ENCODE results near the gene NHLRC4. TPM values are rescaled to one million over a fixed set of nuclear protein-coding genes. Genes with fewer than 3 reads are reported as not detected.

The NHLRC4 gene
- total and polyA plus RNA-seq, 9 of the 15 experiments (the other 6 are each of a cell fraction or from before 2014, with no cell fraction given): 0.24 to 3.7 (median 1.3) TPM; not detected in 2

DNA sequence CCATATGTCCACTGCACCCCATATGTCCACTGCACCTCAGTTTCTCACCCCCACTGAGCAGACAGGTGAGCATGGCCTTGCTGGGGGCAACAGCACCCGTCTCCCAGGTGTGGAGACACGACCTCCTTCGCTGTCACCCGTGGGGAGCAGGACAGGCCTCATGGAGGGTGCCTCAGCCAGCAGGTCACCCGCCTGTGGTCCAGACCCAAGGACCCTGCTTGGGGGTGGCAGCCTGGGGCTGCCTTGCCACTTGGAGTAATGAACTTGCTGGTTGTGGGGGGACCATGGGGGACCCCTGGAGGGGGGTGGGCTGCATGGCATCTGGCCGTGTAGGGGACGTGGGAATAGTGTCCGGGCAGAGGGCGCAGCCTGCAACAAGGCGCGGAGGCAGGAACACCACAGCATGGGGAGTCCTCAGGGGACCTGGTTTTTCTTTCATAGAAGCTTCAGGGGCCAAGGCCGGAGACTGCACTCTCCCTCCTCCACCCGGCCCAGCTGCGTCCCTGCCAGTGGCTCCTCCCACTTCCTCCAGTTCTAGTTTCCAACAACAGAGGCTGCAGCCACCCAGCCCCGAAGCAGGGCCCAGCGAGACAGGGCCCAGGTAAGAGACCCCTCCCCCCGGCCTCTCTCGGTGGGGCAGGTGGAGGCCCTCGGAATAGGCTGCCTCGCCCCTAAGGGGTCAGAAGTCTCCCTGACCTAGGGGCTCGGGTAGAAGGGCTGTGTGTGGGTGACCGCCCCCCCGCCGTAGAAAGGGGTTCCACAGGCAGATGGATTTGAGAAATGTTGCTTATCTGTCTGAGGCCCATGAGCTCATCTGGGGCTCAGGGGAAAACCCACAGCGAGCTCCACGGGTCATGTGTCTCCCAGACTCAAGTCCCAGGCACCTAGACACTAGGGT, at the start of gene NHLRC4 (continued):
- TF ChIP-seq SP2 (IDR thresholded peaks at IDR 0.05; ENCODE audit: extremely low read depth, low read depth, low read length, poor library complexity, severe bottlenecking) (no peak), GMEB1 (CRISPR knock-in tag; IDR thresholded peaks at IDR 0.05) (0 out of 2 replicates have a peak, but pooled peaks have one; percentile 2), NFE2 (IDR thresholded peaks at IDR 0.05; ENCODE audit: low read depth) (no peak), ZNF41 (CRISPR knock-in tag; conservative IDR thresholded peaks at IDR 0.05) (no peak; the same call in 1 of the 2 replicates), KDM4B (IDR thresholded peaks at IDR 0.05; ENCODE audit: borderline replicate concordance in 2 of 2, low read depth in 1 of 2) (no peak), POLR2A (conservative IDR thresholded peaks at IDR 0.05) (no peak), SMAD2 (IDR thresholded peaks at IDR 0.05; ENCODE audit: low read depth, low read length) (no peak), TOE1 (IDR thresholded peaks at IDR 0.05; ENCODE audit: borderline replicate concordance) (peak; percentile 65), TOE1 (CRISPR knock-in tag; IDR thresholded peaks at IDR 0.05; ENCODE audit: borderline replicate concordance, low read depth) (no peak), JUND (IDR thresholded peaks at IDR 0.05; ENCODE audit: borderline replicate concordance, low read depth, low read length) (peak; percentile 89), JUND (tag; IDR thresholded peaks at IDR 0.05; ENCODE audit: borderline replicate concordance, low read depth, low read length) (peak; percentile 89; the same call in 2 of the 3 replicates), ZNF699 (CRISPR knock-in tag; IDR thresholded peaks at IDR 0.05; ENCODE audit: insufficient replicate concordance) (no peak), ZNF140 (CRISPR knock-in tag; IDR thresholded peaks at IDR 0.05) (no peak), KDM1A (IDR thresholded peaks at IDR 0.05) (no peak), ETS2 (tag; IDR thresholded peaks at IDR 0.05; ENCODE audit: borderline replicate concordance, poor library complexity, severe bottlenecking) (no peak), ZFP1 (CRISPR knock-in tag; IDR thresholded peaks at IDR 0.05) (no peak), KDM5B (IDR thresholded peaks at IDR 0.05; ENCODE audit: insufficient replicate concordance, low read depth, low read length) (peak; percentile 65), ETV1 (tag; conservative IDR thresholded peaks at IDR 0.05; ENCODE audit: low read depth) (peak; percentile 63; the same call in 1 of the 2 replicates), SMAD1 (IDR thresholded peaks at IDR 0.05; ENCODE audit: low read depth, low read length, partially characterized antibody) (no peak), ARID2 (IDR thresholded peaks at IDR 0.05) (no peak), BRF1 (IDR thresholded peaks at IDR 0.05; ENCODE audit: borderline replicate concordance, extremely low read depth, insufficient read length) (no peak)
- TF ChIP-seq, protein P1, sequence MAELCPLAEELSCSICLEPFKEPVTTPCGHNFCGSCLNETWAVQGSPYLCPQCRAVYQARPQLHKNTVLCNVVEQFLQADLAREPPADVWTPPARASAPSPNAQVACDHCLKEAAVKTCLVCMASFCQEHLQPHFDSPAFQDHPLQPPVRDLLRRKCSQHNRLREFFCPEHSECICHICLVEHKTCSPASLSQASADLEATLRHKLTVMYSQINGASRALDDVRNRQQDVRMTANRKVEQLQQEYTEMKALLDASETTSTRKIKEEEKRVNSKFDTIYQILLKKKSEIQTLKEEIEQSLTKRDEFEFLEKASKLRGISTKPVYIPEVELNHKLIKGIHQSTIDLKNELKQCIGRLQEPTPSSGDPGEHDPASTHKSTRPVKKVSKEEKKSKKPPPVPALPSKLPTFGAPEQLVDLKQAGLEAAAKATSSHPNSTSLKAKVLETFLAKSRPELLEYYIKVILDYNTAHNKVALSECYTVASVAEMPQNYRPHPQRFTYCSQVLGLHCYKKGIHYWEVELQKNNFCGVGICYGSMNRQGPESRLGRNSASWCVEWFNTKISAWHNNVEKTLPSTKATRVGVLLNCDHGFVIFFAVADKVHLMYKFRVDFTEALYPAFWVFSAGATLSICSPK (IDR thresholded peaks at IDR 0.05; ENCODE audit: borderline replicate concordance): no peak
- TF ChIP-seq, protein P2, sequence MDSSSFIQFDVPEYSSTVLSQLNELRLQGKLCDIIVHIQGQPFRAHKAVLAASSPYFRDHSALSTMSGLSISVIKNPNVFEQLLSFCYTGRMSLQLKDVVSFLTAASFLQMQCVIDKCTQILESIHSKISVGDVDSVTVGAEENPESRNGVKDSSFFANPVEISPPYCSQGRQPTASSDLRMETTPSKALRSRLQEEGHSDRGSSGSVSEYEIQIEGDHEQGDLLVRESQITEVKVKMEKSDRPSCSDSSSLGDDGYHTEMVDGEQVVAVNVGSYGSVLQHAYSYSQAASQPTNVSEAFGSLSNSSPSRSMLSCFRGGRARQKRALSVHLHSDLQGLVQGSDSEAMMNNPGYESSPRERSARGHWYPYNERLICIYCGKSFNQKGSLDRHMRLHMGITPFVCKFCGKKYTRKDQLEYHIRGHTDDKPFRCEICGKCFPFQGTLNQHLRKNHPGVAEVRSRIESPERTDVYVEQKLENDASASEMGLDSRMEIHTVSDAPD (CRISPR knock-in tag; IDR thresholded peaks at IDR 0.05): no peak
